AG09319 (cell line): Measurements from ENCODE around the gene XRCC3.

Experiments
- DNase-seq: peaks from one replicate; pipeline ENCODE4 v3.0.0-alpha.2; 2010; ENCODE audit warnings: low read depth; ENCODE audit errors: extremely low read depth
- CTCF ChIP-seq: IDR thresholded peaks from 2 replicates; pipeline ENCODE4 v1.5.1; 2011; ENCODE audit warnings: low read depth, mild to moderate bottlenecking, inconsistent platforms, low read length, moderate library complexity

Gene XRCC3

GRCh38 chr14:103735022-103735421, 19.8 kb upstream of the XRCC3 start:
- no peak for TF ChIP-seq CTCF
- DNase-seq, result no peak

GRCh38 chr14:103734081-103734888, 19.0 kb upstream of the XRCC3 start:
- no peak for TF ChIP-seq CTCF
- no peak for DNase-seq

GRCh38 chr14:103733651-103734050, 18.4 kb upstream of the XRCC3 start:
- no peak for DNase-seq
- no peak for TF ChIP-seq CTCF

- DNase-seq, result no peak
- no peak for TF ChIP-seq CTCF
Measured at GRCh38 chr14:103732868-103733620, 17.8 kb upstream of the XRCC3 start.

DNA sequence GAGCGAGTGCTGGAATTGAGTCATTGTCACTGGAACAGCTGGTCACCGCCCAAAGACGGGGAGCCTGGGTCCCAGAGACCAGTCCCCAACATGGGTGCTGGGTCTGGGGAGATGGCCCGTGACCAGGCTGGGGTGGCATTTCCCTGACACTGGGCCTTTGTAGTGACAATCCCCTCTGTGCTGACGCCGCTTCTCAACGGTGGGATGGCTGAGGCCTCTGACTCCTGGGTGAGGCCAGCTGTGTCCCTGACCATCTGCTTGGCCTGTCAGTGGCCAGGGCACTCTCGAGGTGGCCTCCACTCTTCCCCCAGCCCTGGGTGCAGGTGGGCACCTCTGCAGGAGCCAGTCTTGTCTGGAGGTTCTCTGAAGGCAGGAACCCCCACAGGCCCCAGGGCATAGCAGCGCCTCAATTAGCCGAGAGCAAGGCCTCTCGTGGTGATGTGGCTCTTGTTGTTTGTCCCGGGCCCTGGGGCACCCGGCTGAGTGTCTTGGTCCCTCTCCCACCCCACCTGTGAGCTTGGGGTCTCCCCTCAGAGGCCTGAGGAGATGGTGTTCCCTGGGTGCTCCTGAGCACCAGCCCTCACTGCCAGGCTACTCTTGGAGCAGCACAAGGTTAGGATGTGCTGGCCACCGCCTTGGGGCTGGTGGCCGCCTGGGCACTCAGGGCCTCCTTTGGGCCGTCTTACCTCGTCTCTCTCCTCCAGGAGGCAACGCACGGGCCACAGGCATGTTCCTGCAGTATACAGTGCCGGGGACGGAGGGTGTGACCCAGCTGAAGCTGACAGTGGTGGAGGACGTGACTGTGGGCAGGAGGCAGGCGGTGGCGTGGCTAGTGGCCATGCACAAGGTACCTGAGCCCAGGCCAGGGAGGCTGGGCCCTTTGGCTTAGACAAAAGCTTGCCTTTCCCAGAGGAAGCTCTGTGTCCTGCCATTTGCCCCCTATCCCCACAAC, 16.9 kb upstream of the XRCC3 start:
- DNase-seq, result no peak
- TF ChIP-seq CTCF, result no peak

- no peak for TF ChIP-seq CTCF
- no peak for DNase-seq
Measured at GRCh38 chr14:103731481-103731880, 16.2 kb upstream of the XRCC3 start.
